CD14-positive monocyte (primary cell): ENCODE results near the gene FKBP9. TPM values are rescaled to one million over a fixed set of nuclear protein-coding genes. Genes with fewer than 3 reads are reported as not detected.
"Not testable (repeated sequence)": the region's sequence is repeated elsewhere in the genome, so short reads cannot be mapped to it uniquely, and the experiment has no call there.

ENCODE experiments used
- DNase-seq, 3 donors: peaks; one replicate each; pipeline ENCODE4 v3.0.0-alpha.2; 2011 to 2022
- H2AFZ ChIP-seq: 2 replicates; pipeline ENCODE4 v1.6.0; 2012; ENCODE audit warnings: mild to moderate bottlenecking, low read depth, low read length, inconsistent platforms; ENCODE audit not compliant: insufficient read depth, poor library complexity, severe bottlenecking
- H3K27ac ChIP-seq, 2 donors: 1 replicate in 1 of 2; 2 replicates in 1 of 2; pipeline ENCODE4 v1.5.1; 2012 to 2013; ENCODE audit warnings: low read length in 2 of 2, control low read depth in 1 of 2, inconsistent platforms in 1 of 2, low read depth in 1 of 2, mild to moderate bottlenecking in 1 of 2
- H3K27me3 ChIP-seq, 2 donors: one replicate each; pipeline versions ENCODE4 v1.6.0 to v1.6.1; 2011 to 2013; ENCODE audit warnings: low read length in 2 of 2; ENCODE audit not compliant: control insufficient read depth in 2 of 2, insufficient read depth in 2 of 2
- H3K36me3 ChIP-seq, 2 donors: replicated peaks in 1 of 2; 1 replicate in 1 of 2; 2 replicates in 1 of 2; pipeline versions ENCODE4 v1.5.1 to v1.6.1; 2012 to 2013; ENCODE audit warnings: low read length in 2 of 2, control low read depth in 1 of 2, inconsistent platforms in 1 of 2, mild to moderate bottlenecking in 1 of 2; ENCODE audit not compliant: insufficient read depth in 2 of 2, control insufficient read depth in 1 of 2
- H3K4me1 ChIP-seq, 2 donors: 1 replicate in 1 of 2; 2 replicates in 1 of 2; pipeline versions ENCODE4 v1.5.1 to v1.6.1; 2012 to 2013; ENCODE audit warnings: low read length in 2 of 2, control low read depth in 1 of 2, inconsistent platforms in 1 of 2, mild to moderate bottlenecking in 1 of 2, moderate library complexity in 1 of 2; ENCODE audit not compliant: insufficient read depth in 2 of 2, control insufficient read depth in 1 of 2
- H3K4me2 ChIP-seq: replicated peaks from 2 replicates; pipeline ENCODE3; 2012; ENCODE audit warnings: low read length, moderate library complexity, mild to moderate bottlenecking; ENCODE audit not compliant: poor library complexity, severe bottlenecking; ENCODE audit errors: extremely low read depth
- H3K4me3 ChIP-seq, 3 experiments: fragments of 200-600 bp in 1 of 3; sonication (generic) in 1 of 3; replicated peaks in 1 of 3; 1 replicate in 2 of 3; 2 replicates in 1 of 3; pipeline ENCODE4 v1.5.1; 2011 to 2013; ENCODE audit warnings: low read length in 3 of 3, mild to moderate bottlenecking in 3 of 3, control low read depth in 2 of 3, low read depth in 2 of 3, inconsistent platforms in 1 of 3, moderate library complexity in 1 of 3
- H3K79me2 ChIP-seq: 2 replicates; pipeline ENCODE4 v1.6.0; 2012; ENCODE audit warnings: mild to moderate bottlenecking, control low read depth, inconsistent platforms, low read length, moderate library complexity; ENCODE audit not compliant: insufficient read depth
- H3K9ac ChIP-seq: 2 replicates; pipeline ENCODE4 v1.6.0; 2017; ENCODE audit warnings: low read length, mild to moderate bottlenecking; ENCODE audit not compliant: insufficient read depth, poor library complexity, severe bottlenecking
- H3K9me3 ChIP-seq, 2 donors: replicated peaks in 1 of 2; 1 replicate in 1 of 2; 2 replicates in 1 of 2; pipeline versions ENCODE4 v1.5.1 to v1.6.1; 2012 to 2013; ENCODE audit warnings: low read length in 2 of 2, control low read depth in 1 of 2; ENCODE audit not compliant: control insufficient read depth in 1 of 2, insufficient read depth in 1 of 2
- H4K20me1 ChIP-seq: 2 replicates; pipeline ENCODE4 v1.6.0; 2012; ENCODE audit warnings: mild to moderate bottlenecking, low read length, control low read depth, moderate library complexity; ENCODE audit not compliant: insufficient read depth
- H3K27ac Mint-ChIP-seq, 7 donors: one replicate each; pipeline ENCODE4 v1.8.0; 2020; ENCODE audit warnings: mild to moderate bottlenecking in 7 of 7, mixed read lengths in 7 of 7, moderate library complexity in 6 of 7, inconsistent platforms in 2 of 7
- H3K27me3 Mint-ChIP-seq, 3 donors: one replicate each; pipeline ENCODE4 v1.8.0; 2021 to 2022; ENCODE audit warnings: low read depth in 3 of 3, mild to moderate bottlenecking in 3 of 3, mixed read lengths in 3 of 3, moderate library complexity in 3 of 3, inconsistent platforms in 1 of 3
- H3K36me3 Mint-ChIP-seq, 2 donors: one replicate each; pipeline ENCODE4 v1.8.0; 2020; ENCODE audit warnings: mixed read lengths in 2 of 2, inconsistent platforms in 1 of 2, mild to moderate bottlenecking in 1 of 2
- H3K4me1 Mint-ChIP-seq: one replicate; pipeline ENCODE4 v1.8.0; 2020; ENCODE audit warnings: mild to moderate bottlenecking, mixed read lengths
- H3K4me3 Mint-ChIP-seq, 2 donors: one replicate each; pipeline ENCODE4 v1.8.0; 2020; ENCODE audit warnings: mild to moderate bottlenecking in 2 of 2, mixed read lengths in 2 of 2, moderate library complexity in 1 of 2
- H3K9me3 Mint-ChIP-seq, 7 donors: one replicate each; pipeline ENCODE4 v1.8.0; 2020 to 2022; ENCODE audit warnings: mixed read lengths in 7 of 7, mild to moderate bottlenecking in 6 of 7, moderate library complexity in 6 of 7, inconsistent platforms in 2 of 7
- WGBS: methylation state at CpG from one replicate; pipeline ENCODE4 v1.1.5; 2013; ENCODE audit warnings: missing lambda C conversion rate; ENCODE audit not compliant: insufficient coverage; 5-methylcytosine and 5-hydroxymethylcytosine counted together
- intact Hi-C, 2 donors: fragments of 100-400 bp; cut with micrococcal nuclease; formaldehyde crosslinking; loops; one replicate each; pipeline versions ENCODE4 v1.15.0 to v1.15.1; 2023
- polyA plus RNA-seq, 3 donors: library from polyadenylated mRNA; depleted of rRNA in 1 of 3; unstranded in 2 of 3; stranded (reverse) in 1 of 3; fragments of 300-500 nt in 2 of 3; fragments of >200 nt in 1 of 3; fragmentation: Illumina TruSeq in 2 of 3; gene quantifications; 1 replicate in 2 of 3; 2 replicates in 1 of 3; pipeline ENCODE4 v1.2.3, GENCODE V29; 2012 to 2021
- TF ChIP-seq, protein P1 (sequence below): fragments of 200-600 bp; IDR thresholded peaks from one replicate; pipeline ENCODE4 v1.8.0; 2022; ENCODE audit warnings: antibody characterized with exemption, mild to moderate bottlenecking

Gene FKBP9
- polyA plus RNA-seq, 3 donors = 2.9 to 5.6 (median 4.2) TPM

DNA sequence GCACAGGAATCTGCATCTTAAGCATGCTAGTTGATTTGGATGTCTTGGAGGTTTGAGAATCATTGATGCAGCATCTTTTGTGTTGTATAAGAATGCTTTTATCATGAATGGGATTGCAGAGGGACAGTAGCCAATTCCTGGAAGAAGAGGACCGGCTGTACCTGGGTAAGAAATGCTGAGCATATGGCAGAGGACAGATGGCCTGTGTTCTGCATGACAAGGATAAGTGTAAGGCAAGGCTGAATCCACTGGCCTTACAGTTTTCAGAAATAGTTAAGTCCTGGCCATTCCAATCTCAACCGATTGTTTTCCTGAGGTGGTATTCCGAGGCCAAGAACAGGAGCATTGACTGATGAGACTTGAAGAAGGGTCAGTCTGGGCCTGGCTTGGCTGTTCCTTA, 41.2 kb upstream of the FKBP9 start:
- H3K4me1 Mint-ChIP-seq = no peaks in the 10 kb centered on the region
- H3K4me3 Mint-ChIP-seq = no peak overlapping the region

DNA sequence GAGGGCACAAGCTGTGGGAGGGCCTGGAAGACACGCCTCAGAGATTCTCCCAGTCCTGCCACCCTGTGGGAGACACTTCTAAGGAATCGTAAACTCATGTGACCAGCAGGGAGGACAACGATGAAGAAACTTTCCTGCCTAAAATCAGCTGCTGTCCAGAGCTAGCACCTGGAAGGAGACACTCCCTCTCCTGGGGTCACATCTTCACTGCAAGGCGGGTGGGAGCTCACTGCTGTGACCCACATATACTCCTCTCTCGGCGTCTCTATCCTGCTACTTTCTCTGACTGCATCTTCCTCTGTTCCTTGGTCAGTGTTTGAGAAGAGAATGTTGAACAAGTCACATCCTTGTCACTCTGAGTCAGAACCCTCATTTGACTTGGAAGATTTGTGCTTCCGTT, 40.2 kb upstream of the FKBP9 start:
- H3K4me1 Mint-ChIP-seq, DNase-seq, H3K27me3 ChIP-seq, H3K4me3 ChIP-seq, H3K9ac ChIP-seq, H3K9me3 ChIP-seq, H3K4me2 ChIP-seq, H3K79me2 ChIP-seq, H3K27ac Mint-ChIP-seq, H3K9me3 Mint-ChIP-seq, H4K20me1 ChIP-seq, H3K27ac ChIP-seq, H3K4me1 ChIP-seq, H2AFZ ChIP-seq, intact Hi-C loops, H3K27me3 Mint-ChIP-seq, H3K4me3 Mint-ChIP-seq: not testable (repeated sequence)
- H3K36me3 ChIP-seq = peaks cover 7 to 41% of the 10 kb centered on the region in 2 donors
- 100% methylated on average over 1 of the region's 7 CpGs for WGBS
- peaks cover 21 to 27% of the 10 kb centered on the region in 2 donors for H3K36me3 Mint-ChIP-seq

More for the DNA sequence above, 41.2 kb upstream of the FKBP9 start:
- Histone ChIP-seq H3K27ac (no peak overlapping the region), H3K9me3 (no peaks in the 10 kb centered on the region), H3K9ac (no peak overlapping the region), H3K4me2 (no peak overlapping the region), H3K27me3 (no peaks in the 10 kb centered on the region), H3K4me3 (no peak overlapping the region), H2AFZ (no peak overlapping the region), H4K20me1 (no peaks in the 10 kb centered on the region), H3K79me2 (no peaks in the 10 kb centered on the region), H3K36me3 (peaks cover 7 to 41% of the 10 kb centered on the region in 2 donors), H3K4me1 (no peaks in the 10 kb centered on the region)
- no peak for DNase-seq
- Mint-ChIP-seq H3K27me3 (peaks cover 0 to 1% (median 0%) of the 10 kb centered on the region in 3 donors), H3K9me3 (no peaks in the 10 kb centered on the region), H3K27ac (peak overlapping the region in 1 of 7 donors; percentile 41), H3K36me3 (peaks cover 21 to 27% of the 10 kb centered on the region in 2 donors)
- intact Hi-C loops = no loop called here
- 98% methylated on average over 3 of the region's 3 CpGs for WGBS
- TF ChIP-seq, protein P1, sequence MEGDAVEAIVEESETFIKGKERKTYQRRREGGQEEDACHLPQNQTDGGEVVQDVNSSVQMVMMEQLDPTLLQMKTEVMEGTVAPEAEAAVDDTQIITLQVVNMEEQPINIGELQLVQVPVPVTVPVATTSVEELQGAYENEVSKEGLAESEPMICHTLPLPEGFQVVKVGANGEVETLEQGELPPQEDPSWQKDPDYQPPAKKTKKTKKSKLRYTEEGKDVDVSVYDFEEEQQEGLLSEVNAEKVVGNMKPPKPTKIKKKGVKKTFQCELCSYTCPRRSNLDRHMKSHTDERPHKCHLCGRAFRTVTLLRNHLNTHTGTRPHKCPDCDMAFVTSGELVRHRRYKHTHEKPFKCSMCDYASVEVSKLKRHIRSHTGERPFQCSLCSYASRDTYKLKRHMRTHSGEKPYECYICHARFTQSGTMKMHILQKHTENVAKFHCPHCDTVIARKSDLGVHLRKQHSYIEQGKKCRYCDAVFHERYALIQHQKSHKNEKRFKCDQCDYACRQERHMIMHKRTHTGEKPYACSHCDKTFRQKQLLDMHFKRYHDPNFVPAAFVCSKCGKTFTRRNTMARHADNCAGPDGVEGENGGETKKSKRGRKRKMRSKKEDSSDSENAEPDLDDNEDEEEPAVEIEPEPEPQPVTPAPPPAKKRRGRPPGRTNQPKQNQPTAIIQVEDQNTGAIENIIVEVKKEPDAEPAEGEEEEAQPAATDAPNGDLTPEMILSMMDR = no peak
